ENCODE measurements around the gene CCDC127. TPM values are rescaled to one million over a fixed set of nuclear protein-coding genes. Genes with fewer than 3 reads are reported as not detected.

Gene CCDC127
- total and polyA plus RNA-seq, 2 of the 13 experiments (the other 11 are each of a cell fraction or from before 2014, with no cell fraction given): 2.9 to 4.3 TPM

- H3K9ac ChIP-seq (ENCODE audit: insufficient read depth, low read depth, low read length): no peak overlapping the region
- H3K27ac ChIP-seq (ENCODE audit: extremely low read length, insufficient read depth, low read length): no peak overlapping the region
- no peak overlapping the region for H3K4me2 ChIP-seq (ENCODE audit: low read depth, low read length)
- POLR2A ChIA-PET: no interaction called here
- H3K27me3 ChIP-seq (ENCODE audit: control insufficient read depth in 1 of 2, insufficient read depth in 2 of 2, low read length in 2 of 2): peaks cover 3 to 54% of the 10 kb centered on the region in 2 experiments
- intact Hi-C loops (cut with micrococcal nuclease; ENCODE audit: unreplicated experiment) (no loop called here), in situ Hi-C loops (cut with HindIII; ENCODE audit: extremely low pct_ligation_motif_present, low pct_unique_long_range_greater_than_20kb) (no loop called here)
- no peak overlapping the region for H3K4me3 ChIP-seq (replicated peaks in 1 of 3; ENCODE audit: insufficient read depth in 1 of 3, low read depth in 2 of 3, low read length in 3 of 3)
- WGBS (ENCODE audit: low lambda C conversion rate): 29% methylated on average over 20 of the region's 22 CpGs
- TF ChIP-seq SIX4 (CRISPR knock-in tag; IDR thresholded peaks at IDR 0.05): no peak
- no peak for TF ChIP-seq ZNF790 (CRISPR knock-in tag; IDR thresholded peaks at IDR 0.05; ENCODE audit: borderline replicate concordance)
- TF ChIP-seq STAT5B (CRISPR knock-in tag; IDR thresholded peaks at IDR 0.05): no peak
- no peak for TF ChIP-seq ATF7-NPFF (CRISPR knock-in tag; IDR thresholded peaks at IDR 0.05; ENCODE audit: low read depth)
- TF ChIP-seq ARID3A (IDR thresholded peaks at IDR 0.05; ENCODE audit: low read depth, low read length): no peak
- no peaks in the 10 kb centered on the region for H3K9me3 ChIP-seq (ENCODE audit: low read length)
- no peaks in the 10 kb centered on the region for H3K4me1 ChIP-seq (ENCODE audit: insufficient read depth, low read length)
- FAIRE-seq: no peak
- peak; percentile 21 for ATAC-seq
- H4K20me1 ChIP-seq (ENCODE audit: insufficient read depth, low read length): no peaks in the 10 kb centered on the region
- CTCF ChIA-PET (ENCODE audit: low intra/inter-chr PET ratio, low total read pairs): no interaction called here
- DNase-seq (ENCODE audit: low spot score): no peak
- H3K36me3 ChIP-seq (replicated peaks in 1 of 2; ENCODE audit: control insufficient read depth in 1 of 2, insufficient read depth in 2 of 2, low read length in 2 of 2): no peaks in the 10 kb centered on the region
- H3K79me2 ChIP-seq (ENCODE audit: insufficient read depth, low read length): no peaks in the 10 kb centered on the region
- BruUV-seq (replicated peaks): no TSS peak
- H2AFZ ChIP-seq (ENCODE audit: low read length): no peak overlapping the region
Measured at GRCh38 chr5:173392-174290, 44.3 kb downstream of the CCDC127 start.

DNA sequence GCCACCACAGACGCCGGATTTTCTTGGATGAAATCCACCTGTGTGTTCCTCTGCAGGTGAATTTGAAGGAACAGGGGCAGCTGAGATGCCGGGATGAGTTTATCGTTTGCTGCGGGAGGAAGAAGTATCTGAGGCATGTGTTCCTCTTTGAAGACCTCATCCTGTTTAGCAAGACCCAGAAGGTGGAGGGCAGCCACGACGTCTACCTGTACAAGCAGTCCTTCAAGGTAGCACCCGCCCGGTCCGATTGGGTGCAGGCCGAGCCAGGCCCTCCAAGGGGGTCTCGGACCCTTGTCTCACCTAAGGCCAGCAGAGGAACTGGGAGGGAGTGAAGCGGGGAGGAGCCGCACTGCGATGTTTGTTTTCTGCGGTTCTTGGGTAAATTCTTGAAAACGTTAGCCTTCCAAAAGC lies 45.1 kb downstream of the CCDC127 start:
- Histone ChIP-seq H3K9me3 (ENCODE audit: low read length) (no peaks in the 10 kb centered on the region), H3K36me3 (replicated peaks in 1 of 2; ENCODE audit: control insufficient read depth in 1 of 2, insufficient read depth in 2 of 2, low read length in 2 of 2) (no peaks in the 10 kb centered on the region), H3K79me2 (ENCODE audit: insufficient read depth, low read length) (no peaks in the 10 kb centered on the region), H3K4me3 (replicated peaks in 1 of 3; ENCODE audit: insufficient read depth in 1 of 3, low read depth in 2 of 3, low read length in 3 of 3) (no peak overlapping the region), H3K4me1 (ENCODE audit: insufficient read depth, low read length) (no peaks in the 10 kb centered on the region), H3K27ac (ENCODE audit: extremely low read length, insufficient read depth, low read length) (no peak overlapping the region), H4K20me1 (ENCODE audit: insufficient read depth, low read length) (no peaks in the 10 kb centered on the region), H3K9ac (ENCODE audit: insufficient read depth, low read depth, low read length) (no peak overlapping the region), H3K4me2 (ENCODE audit: low read depth, low read length) (no peak overlapping the region), H2AFZ (ENCODE audit: low read length) (no peak overlapping the region), H3K27me3 (ENCODE audit: control insufficient read depth in 1 of 2, insufficient read depth in 2 of 2, low read length in 2 of 2) (peaks cover 3 to 59% of the 10 kb centered on the region in 2 experiments)
- ATAC-seq (no peak), FAIRE-seq (no peak), DNase-seq (ENCODE audit: low spot score) (no peak)
- intact Hi-C loops (cut with micrococcal nuclease; ENCODE audit: unreplicated experiment) (no loop called here), in situ Hi-C loops (cut with HindIII; ENCODE audit: extremely low pct_ligation_motif_present, low pct_unique_long_range_greater_than_20kb) (no loop called here)
- ChIA-PET POLR2A (no interaction called here), CTCF (ENCODE audit: low intra/inter-chr PET ratio, low total read pairs) (no interaction called here)
- 43% methylated on average over 14 of the region's 17 CpGs for WGBS (ENCODE audit: low lambda C conversion rate)
- TF ChIP-seq ZNF839 (CRISPR knock-in tag; IDR thresholded peaks at IDR 0.05; ENCODE audit: borderline replicate concordance): no peak
- no peak for TF ChIP-seq THYN1 (CRISPR knock-in tag; IDR thresholded peaks at IDR 0.05; ENCODE audit: borderline replicate concordance, low read depth)
- TF ChIP-seq, protein P1, sequence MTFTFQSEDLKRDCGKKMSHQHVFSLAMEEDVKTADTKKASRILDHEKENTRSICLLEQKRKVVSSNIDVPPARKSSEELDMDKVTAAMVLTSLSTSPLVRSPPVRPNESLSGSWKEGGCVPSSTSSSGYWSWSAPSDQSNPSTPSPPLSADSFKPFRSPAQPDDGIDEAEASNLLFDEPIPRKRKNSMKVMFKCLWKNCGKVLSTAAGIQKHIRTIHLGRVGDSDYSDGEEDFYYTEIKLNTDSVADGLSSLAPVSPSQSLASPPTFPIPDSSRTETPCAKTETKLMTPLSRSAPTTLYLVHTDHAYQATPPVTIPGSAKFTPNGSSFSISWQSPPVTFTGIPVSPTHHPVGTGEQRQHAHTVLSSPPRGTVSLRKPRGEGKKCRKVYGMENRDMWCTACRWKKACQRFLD (CRISPR knock-in tag; IDR thresholded peaks at IDR 0.05; ENCODE audit: borderline replicate concordance): no peak
- no peak for TF ChIP-seq KAT7 (CRISPR knock-in tag; IDR thresholded peaks at IDR 0.05; ENCODE audit: borderline replicate concordance)
- no TSS peak for BruUV-seq (replicated peaks)

All from HepG2 (cell line).